ENCODE measurements around the gene TNNT2.

TNNT2 gene

DNA sequence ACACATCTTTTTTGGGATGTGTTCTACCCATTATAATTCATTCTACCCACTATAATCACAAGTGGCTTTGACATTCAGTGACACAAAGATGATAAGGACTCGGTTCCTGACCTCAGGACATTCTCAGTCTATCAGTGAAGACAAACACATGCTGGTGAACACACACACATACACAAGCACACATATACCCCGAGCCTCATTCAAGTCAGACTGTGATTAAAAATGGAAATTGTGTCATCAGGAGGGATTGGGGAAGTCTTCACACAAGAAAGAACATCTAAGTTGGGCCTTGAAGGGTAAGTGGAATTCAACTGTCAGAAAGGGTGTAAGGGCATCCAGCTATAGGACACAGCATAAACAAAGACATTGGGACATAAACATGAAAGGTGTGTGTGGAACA is 24.2 kb upstream of the TNNT2 start:
- no peak for DNase-seq

DNA sequence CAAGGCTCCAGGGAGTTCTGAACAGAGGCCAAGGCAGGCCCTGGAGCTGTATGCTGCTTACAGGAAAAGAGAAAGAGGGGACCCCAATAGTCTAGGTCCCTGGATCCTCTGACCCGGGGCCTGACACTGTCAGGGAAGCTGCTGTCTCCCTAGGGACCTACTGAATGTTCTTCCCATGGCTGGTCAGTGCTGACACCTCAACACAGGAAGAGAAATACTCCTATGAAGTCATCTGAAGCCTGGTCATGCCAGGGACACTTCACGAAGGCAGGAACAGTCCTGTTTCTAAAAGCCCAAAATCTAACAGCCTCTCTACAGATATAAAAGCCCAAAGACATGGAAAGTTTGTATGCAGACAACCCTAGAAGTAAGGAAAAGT is 23.4 kb upstream of the TNNT2 start:
- DNase-seq: no peak

DNA sequence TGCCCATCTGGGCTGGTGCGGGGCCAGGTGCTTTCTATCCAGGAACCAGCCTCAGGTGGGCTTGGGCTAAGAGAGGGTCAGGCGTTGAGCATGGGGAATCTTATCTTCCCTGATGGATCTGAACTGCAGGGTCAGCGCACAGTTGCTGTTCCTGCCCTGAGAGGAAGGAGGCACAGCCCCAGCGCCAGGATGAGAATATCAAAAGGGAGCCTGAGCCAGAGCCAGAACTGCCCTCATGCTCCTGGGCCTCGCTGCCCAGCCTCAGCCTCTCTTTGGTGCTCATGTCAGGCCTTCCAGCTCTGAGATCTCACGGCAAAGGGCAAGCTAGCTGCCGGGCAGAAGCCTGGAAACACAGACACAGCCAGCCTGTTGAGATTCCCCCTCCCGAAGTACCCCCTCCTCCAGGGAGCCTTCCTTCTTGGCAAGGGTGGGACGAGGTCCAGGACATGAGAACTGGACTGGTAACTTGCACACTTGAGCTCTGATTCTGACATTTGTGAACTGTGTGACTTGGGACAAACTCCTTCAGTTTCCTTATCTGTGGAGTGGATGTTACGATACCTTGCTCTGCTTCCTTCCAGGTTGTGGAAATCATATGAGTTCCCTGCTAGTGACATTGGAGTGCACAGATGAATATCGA is 22.9 kb upstream of the TNNT2 start:
- no peak for DNase-seq

DNA sequence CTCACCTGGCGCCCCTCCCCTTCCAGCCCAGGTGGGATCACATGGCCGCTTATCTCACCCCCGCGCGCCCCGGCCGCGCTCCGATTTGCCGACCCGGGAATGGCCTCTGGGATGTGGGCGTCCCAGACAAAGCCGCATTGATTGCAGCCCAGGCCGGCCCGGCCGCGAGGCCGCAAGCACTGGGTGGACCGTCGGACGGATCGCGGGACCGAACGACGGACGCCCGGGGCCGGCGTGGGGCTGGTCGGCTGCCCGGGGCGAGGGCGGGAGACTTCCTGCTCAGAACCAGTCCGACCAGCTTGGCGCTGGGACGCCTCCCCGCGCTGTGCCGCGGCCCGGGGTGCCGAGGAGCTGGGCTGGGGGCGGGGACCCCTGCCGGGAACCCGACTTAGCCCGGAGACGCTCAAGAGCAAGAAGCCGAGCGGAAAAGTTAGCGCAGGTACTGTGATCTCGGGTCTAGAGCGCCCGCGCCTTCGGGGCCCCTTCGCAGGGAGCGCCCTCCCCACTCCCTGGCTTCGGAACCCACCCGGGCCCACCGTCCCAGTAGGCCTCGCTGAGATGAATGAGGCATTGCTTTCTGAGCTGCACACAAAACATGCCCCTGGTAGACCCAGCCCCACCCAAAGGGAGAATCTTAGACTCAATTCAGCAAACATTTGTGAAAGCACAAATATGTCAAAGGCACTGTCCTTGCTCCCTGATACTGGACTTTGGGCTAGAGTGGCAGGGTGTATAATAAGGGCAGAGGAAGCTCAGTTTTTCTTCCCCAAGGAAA is 22.1 kb upstream of the TNNT2 start:
- DNase-seq: no peak

DNA sequence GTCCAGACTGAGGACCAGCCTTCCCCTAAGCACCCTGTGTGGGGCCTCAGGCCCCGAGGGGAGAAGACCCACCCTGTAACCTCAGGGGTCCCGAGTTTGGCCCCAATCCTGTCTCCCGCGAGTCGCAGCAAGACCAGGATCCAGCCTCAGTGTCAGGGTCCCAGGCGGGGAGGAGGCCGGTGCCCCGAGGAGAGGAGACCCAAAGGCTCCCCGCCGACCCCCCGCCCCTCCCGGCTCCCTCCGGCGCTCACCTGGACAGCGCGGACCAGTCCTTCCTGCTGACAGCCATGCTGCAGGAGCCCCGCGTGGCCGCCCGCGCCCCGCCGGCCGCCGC is 21.5 kb upstream of the TNNT2 start, which contains the start of gene LAD1:
Gene LAD1, minus strand, starts transcription at position 307 of the 334 bp plus-strand sequence. Its CDS starts 18 bp downstream, at position 289.
- no peak for DNase-seq

DNA sequence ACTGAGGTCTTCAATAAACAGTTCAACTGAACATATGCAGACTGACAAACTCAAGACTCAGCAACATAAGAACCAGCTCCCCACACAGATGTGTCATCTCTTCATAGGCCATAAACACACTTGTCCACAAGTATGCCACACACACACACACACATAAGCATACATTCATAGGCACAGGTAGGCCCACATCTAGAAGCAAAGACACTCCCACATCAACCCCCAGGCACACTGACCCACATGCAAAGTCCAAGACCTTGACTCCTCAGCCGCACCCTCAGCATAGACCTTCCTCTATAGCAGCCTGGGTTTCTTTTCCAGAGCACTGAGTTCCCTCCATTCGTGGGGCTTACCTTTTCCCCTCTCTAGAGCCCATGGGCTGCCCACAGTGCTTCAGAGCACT is 20.2 kb upstream of the TNNT2 start:
- no peak for DNase-seq

DNA sequence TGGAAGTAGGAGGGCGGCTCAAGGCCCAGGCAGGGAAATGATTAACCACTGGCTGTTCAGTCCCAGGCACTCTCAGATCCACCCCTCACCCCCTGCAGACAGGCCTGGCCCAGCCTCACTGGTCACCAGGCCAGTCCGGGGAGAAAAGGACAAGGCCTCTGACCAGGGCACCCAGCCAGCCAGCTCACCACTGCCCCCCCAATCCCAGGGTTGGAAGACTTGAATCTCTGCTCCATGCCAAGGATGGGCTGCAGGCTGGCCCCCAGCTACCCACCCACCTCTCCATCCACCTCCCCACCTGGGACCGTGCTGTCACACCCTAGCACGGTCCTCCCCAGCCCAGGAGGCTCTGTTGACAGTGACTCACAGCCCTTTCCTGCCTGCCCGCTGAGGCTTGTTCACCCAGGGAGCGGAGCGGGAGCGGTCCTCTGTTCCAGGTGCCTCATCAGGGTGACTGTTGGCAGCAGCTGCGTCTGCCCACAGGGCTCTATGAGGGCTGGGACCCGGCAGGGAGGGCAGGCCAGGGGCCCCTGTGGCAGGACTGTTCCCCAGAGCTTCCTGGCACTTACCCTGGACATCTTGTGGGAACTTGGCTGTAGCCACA is 19.5 kb upstream of the TNNT2 start:
- DNase-seq: no peak

DNA sequence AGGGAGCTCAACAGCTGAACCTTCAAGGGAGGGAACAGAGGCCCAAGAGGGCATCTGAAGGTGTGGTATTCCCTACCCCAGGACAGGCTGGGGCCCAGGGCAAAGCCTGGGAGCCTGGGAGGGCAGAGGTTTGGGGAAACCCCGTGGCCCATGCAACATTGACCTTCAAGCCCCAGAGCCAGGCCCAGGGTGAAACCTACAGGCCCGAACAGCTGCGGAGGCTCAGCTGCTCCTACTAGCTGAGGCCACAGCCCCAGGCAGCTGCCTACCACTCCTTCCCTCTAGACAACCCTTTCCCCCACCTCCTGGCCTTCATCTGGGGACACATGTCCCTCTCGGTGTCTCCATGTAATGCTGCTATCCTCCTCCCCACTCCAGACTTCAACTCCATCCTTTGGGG is 18.5 kb upstream of the TNNT2 start:
- DNase-seq: no peak

DNA sequence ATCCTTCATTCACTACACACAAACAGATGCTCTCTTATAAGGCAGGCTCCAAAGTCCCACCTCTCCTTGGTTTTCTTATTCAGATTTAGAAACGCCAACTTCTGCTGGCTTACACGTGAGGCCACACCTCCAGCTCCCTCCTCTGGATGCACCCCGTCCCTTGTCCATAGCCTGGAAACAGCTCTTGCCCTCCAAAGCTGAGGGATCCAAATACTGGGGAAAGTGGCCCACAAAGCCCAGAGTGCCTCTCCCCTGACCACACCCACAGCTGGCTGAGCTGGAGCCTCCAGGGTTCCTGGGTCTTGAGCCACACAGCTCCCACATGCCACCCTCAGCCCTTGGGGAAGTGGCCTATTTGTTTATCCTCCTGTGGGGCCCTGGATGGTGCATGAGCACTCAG is 17.1 kb upstream of the TNNT2 start:
- no peak for DNase-seq

DNA sequence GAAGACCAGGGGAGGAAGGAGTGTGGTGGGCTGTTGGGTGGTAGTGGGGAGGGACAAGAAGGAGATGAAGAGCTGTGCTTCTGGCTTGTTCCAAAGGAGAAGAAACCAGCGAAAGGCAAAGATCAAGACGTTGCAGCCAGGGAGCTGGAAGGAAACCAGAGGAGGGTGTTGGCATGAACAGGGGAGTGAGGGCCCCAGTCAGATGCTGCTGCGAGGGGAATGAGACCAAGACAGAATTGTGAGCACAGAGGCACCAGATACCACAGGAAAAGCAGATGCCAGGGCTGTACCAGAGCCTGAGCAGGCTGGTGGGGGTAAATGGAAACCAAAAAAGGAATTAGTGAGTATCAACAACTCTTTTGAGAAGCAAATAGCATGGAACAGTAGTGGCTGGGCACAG is 15.6 kb upstream of the TNNT2 start:
- DNase-seq: no peak

DNA sequence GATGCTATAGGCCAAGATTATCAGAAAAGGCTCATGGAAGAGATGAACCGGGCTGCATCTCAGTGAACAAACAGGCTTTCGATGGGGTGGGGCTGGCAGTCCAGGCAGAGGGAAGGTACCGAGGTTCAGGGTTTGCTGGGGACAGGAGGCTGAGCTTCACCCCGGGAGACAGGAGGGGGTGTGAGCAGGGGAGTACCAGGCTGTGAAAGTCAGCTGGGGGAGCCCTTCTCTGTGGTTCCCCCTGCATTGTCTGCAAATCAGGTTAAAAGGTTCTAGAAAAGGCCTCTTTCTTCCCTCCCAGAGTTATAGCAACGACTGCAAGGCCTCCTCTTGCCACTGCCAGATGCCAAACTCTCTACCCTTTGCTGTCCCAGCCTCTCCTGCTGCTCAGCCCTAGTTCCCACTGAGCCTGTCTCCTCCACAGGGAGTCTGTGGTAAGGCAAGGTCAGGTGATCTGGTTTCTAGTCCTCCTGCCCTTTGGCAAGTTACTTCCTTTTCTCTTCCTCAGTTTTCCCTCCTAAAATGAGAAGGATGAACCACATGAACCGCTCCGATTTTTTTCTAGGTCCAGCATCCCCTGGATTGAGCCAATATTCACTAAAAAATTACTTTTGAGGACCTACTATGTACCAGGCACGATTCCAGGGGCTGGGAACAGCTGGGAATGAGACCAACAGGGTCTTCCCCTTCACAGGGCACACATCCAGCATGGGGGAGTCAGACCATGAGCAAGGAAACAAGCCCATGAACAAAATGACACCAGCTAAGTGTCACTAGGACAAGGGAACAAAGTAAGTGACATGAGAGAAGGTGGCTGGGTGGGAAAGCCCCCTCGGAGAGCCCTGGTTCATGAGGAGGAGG is 14.4 kb upstream of the TNNT2 start:
- DNase-seq: no peak

DNA sequence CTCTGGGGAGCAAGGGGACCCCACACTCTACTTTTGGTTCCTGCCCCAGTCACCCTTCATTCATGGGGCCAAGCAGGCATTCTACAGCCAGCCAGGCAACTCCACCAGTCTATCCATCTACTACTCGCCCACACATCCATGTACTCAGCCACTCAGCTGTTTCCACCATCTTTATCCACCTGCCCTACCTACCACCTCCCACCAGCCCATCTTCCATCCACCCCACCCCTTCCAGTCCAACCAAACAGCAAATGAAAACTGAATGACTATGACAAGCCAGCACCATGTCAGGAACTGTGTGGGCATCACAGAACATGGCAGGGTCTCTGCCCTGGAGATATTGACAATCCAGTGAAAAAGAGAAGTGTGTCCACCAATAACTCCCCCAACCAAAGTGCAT is 13.7 kb upstream of the TNNT2 start:
- no peak for DNase-seq

DNA sequence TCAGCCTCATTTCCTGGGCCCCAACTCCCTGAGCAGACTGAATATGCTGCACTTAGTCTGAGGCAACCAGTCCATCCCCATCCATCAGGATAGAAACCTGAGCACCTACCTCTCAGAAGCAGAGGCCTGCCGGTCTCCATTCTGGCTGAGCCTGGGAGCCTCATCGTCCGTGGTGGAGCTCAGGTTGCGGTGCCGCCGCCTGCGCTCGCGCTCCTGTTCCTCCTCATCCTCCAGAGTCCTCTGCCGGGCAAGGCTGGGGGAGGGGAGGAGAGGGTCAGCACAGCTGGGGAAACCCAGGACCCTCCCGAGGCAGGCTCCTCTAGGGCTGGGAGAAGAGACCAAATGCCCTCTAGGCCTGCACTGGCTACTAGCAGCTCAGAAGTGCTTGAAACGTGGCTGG is 11.6 kb upstream of the TNNT2 start:
- DNase-seq: no peak

DNA sequence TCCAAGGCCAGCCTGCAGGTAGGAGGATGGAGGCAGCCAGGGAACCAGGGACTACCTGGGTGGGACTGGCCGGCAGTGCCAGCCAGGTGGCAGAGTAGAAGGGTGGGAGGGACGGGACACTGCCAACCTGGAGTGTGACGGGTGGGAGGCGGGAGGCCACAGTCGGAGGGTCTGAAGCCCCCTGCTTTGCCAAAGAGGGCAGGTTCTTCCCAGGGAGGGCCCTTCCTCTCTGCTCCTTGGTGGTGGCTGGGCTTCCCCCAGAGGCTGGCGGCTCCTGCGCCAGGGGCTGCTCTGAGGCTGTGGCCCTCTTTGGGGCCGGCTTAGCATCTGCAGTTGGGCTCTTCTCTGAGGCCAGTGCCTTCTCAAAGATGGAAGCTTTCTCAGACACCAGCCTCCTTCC is 8.7 kb upstream of the TNNT2 start:
- no peak for DNase-seq

DNA sequence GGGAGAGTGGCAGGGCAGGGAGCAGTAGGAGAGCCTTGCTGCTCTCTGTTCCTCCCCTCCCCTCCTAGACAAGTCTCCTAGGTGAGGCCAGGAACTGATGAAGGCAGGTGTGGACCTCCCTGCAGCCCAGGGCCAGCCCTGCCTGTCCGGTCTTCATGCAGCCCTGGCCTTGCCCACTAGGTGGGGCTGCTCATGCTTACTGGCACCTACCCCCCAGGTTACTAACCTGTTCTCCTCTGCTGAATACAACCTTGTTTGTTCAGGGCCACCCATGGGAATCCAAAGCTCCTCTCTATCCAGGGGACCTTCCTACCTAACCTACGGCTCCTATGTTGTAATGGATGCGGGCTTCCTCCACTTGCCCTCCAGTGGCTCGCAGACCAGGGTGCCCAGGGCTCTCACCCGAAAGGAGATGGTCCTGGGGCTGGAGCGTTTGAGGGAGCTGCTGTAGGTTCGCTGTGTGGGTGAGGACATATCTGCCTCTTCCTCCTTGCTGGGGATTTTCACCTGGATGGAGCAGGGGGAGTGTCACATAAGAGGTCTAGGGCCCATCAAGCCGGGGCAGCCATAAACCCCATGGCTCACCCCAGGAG is 7.9 kb upstream of the TNNT2 start:
- peak in 2 of 5 experiments; percentile 20 to 27 for DNase-seq

DNA sequence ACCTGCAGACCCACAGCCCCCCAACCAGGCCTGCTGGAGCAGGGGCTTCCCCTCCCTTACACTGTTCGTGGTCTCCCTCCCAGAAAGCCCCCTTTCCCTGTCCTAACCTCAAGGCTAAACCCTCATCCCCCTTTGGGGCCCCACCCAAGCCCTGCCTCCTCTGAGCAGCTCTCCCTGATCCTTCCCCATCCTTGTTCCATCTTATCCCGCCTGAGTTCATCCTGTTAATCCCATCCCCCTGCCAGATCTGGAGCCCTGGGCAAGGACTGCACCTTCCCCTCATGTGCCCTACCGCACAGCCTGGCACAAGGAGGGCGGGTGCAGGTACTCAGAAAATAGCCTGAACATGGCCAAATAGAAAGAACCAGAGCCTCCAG is 6.9 kb upstream of the TNNT2 start:
- no peak for DNase-seq

DNA sequence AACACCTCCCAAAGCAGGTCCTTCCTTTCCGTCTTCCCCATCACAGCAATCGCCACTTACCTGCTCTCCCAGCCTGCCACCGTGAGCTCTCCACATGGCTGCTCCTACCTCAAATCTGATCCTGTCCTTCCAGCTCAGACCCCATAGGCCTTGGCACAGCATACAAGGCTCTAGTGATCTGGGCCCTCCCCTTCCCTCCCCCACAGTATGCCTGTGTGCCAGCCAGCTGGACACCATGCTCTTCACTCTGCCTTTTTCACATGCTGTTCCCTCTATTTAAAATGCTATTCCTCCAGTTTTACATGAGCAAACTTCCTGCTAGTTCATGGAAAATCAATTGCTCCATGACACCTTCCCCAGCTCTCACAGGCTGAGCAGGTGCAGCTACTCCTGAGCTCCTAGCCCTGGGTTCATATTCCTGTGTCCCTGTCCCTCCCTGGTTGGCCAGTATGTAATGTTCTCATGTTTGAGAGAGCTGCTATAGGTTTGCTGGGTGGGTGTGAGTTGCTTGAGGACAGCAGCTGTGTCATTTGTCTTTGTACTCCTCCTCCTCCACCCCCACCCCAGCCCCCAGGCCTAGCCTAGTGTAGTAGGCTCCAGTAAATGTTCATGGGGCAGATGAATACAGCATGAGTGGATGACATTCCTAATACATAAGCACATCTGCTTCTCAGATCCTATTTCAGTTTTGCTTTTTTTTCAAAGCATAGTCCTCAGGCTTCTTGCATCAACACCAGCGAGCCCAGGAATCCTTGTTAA is 6.3 kb upstream of the TNNT2 start:
- no peak for DNase-seq

DNA sequence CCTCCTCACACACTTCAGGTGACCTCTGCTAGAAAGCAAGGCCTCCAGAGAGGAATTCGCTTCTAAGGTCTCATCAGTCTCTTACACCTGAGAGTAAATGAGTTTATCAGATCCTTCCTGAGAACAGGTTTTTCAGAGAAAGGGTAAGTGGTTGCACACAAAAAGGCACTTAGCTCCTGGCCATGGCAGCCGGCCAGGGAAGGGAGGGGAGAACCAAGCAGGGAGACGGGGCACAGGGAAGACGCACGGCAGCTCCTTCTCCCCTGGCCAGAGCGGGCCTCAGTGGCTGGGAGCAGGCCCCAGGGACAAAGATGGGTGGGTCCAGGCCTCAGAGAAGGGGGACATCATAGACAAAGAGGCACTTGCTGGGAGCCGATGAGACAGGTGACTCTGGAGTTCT is 3.6 kb upstream of the TNNT2 start:
- DNase-seq: no peak

DNA sequence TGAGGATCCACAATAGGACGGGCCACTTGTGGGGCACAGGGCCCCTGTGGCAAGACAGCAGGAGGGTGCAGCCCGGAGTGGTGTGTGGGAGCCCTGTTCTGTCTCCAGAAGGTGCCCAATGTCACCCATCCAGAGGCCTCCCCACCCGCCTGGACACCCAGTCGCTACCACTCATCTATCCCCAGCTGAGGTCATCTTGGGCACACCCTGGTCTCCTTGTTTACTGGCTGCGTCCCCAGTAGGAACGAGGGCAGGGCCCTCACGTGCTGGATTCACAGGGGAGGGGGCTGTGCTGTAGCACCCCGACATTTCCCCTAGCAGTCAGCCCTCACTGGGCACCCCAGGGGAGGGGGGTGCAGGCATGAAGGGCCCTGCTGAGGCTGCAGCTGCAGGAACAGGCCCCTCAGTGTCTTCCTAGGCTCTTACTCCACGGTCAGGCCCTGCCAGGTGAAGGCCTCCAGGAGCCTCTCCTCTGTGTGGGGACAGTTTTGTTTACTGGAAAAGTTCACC is 2.3 kb upstream of the TNNT2 start:
- DNase-seq: no peak

DNA sequence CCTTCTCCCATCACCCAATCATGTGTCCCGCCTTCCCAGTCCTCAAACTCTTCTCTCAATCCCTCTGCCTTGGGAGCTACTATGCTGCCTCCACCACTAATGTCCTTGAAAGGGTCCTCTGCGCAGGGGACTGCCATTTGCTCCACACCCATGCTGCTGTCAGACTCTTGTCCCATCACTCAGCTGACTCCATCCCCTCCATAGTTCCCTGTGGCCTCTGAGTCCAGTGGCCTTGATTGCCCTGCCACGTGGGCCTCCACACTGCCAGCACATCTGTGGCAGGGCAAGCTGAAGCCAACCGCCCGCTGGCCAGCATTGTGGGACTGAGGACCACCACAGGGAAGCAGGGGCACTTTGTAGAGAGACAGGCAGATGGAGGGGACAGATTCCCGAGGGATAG is 1.3 kb upstream of the TNNT2 start:
- DNase-seq: no peak

DNA sequence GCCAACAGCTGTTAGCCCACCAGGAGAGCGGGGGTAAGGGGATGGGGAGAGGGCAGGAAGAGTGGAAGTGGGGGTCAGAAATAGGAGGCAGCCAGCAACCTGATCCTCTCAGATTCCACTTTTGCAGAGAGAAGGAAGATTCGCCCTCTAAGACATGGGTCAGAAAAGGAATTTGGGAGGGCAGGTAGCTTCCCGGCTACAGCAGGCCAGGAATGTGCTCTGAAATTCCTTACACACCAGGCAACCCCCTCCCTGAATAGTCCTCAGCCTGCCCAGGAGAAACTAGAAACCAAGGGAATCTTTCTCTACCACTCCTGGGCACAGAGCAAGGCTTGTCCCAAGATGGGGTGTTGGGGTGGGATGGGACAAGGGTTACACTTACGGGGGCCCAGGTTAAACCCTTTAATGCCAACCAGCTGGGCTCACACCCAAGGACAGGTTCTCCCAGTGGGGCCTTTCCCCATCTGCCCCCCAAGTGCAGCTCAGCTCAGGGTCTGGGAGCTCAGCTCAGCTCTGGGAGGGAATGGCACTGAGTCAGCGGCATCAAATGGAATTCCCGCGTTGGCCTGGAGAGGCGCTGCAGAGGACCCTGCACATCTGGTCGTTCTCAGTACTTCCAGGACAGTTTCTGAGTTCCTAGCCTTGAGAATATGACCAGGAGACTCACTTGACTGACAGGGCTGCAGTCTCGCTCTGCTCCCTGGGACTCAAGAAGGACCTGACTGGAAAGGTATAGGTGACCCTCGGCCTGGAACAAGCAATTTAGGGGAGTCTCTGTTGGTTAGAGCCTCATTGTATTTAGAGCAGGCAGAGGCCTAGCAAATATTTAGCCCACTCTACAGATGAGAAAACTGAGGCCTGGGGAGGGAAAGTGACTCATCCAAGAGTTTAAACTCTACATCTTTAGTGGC is 761 bp downstream of the TNNT2 start:
- DNase-seq: no peak
